HepG2 (cell line): Measurements from ENCODE around the gene LSM2. TPM values are rescaled to one million over a fixed set of nuclear protein-coding genes. Genes with fewer than 3 reads are reported as not detected.

ENCODE experiments used
- ATF5 ChIP-seq: sonication (generic); formaldehyde crosslinking; IDR thresholded peaks from 2 replicates; pipeline ENCODE4 v1.4.0; 2020; ENCODE audit warnings: mild to moderate bottlenecking, low read depth, missing genetic modification reagents
- CENPX ChIP-seq: sonication (generic); formaldehyde crosslinking; IDR thresholded peaks from 2 replicates; pipeline ENCODE4 v1.9.0; 2021; ENCODE audit warnings: mild to moderate bottlenecking, missing genetic modification reagents, moderate library complexity
- DNMT1 ChIP-seq: sonication (generic); formaldehyde crosslinking; IDR thresholded peaks from 2 replicates; pipeline ENCODE4 v1.5.1; 2020; ENCODE audit warnings: mild to moderate bottlenecking, missing genetic modification reagents
- DRAP1 ChIP-seq: IDR thresholded peaks from 2 replicates; pipeline ENCODE4 v1.6.1; 2016; ENCODE audit warnings: missing genetic modification reagents, missing compliant biosample characterization
- IKZF1 ChIP-seq: fragments of 450-650 bp; IDR thresholded peaks from 2 replicates; pipeline ENCODE4 v1.7.1; 2016
- IRF2 ChIP-seq: IDR thresholded peaks from 2 replicates; pipeline ENCODE4 v1.6.1; 2018; ENCODE audit warnings: missing genetic modification reagents, missing compliant biosample characterization
- IRF9 ChIP-seq: sonication (generic); formaldehyde crosslinking; IDR thresholded peaks from 2 replicates; pipeline ENCODE4 v1.8.0; 2022; ENCODE audit warnings: missing genetic modification reagents, mild to moderate bottlenecking, borderline replicate concordance
- JUNB ChIP-seq: sonication (generic); formaldehyde crosslinking; IDR thresholded peaks from 2 replicates; pipeline ENCODE4 v1.8.0; 2022; ENCODE audit warnings: missing genetic modification reagents, mild to moderate bottlenecking, borderline replicate concordance
- SIN3B ChIP-seq: fragments of 150-350 bp; IDR thresholded peaks from 2 replicates; pipeline ENCODE4 v1.6.1; 2014; ENCODE audit warnings: low read length
- SIX1 ChIP-seq: sonication (generic); formaldehyde crosslinking; IDR thresholded peaks from 2 replicates; pipeline ENCODE4 v1.4.0; 2020; ENCODE audit warnings: missing genetic modification reagents, borderline replicate concordance
- SKIL ChIP-seq: sonication (generic); formaldehyde crosslinking; IDR thresholded peaks from 2 replicates; pipeline ENCODE4 v1.8.0; 2022; ENCODE audit warnings: missing genetic modification reagents, mild to moderate bottlenecking, moderate library complexity, borderline replicate concordance
- THAP11 ChIP-seq: IDR thresholded peaks from 2 replicates; pipeline ENCODE4 v1.6.1; 2016; ENCODE audit warnings: missing biosample characterization, missing genetic modification reagents
- TRIM22 ChIP-seq: fragments of 450-650 bp; IDR thresholded peaks from 2 replicates; pipeline ENCODE4 v1.6.1; 2017
- ZBTB26 ChIP-seq: IDR thresholded peaks from 2 replicates; pipeline ENCODE4 v1.6.1; 2016; ENCODE audit warnings: missing compliant biosample characterization, missing genetic modification reagents, borderline replicate concordance
- ZMAT3 ChIP-seq: sonication (generic); formaldehyde crosslinking; conservative IDR thresholded peaks from 2 replicates; pipeline ENCODE4 v1.7.0; 2021; ENCODE audit warnings: missing genetic modification reagents
- ZNF512B ChIP-seq: sonication (generic); formaldehyde crosslinking; IDR thresholded peaks from 2 replicates; pipeline ENCODE4 v1.5.1; 2020; ENCODE audit warnings: missing genetic modification reagents, mild to moderate bottlenecking, borderline replicate concordance
- ZNF564 ChIP-seq: sonication (generic); formaldehyde crosslinking; IDR thresholded peaks from 2 replicates; pipeline ENCODE4 v1.8.1; 2023; ENCODE audit warnings: mild to moderate bottlenecking, missing genetic modification reagents
- ZNF737 ChIP-seq: sonication (generic); formaldehyde crosslinking; IDR thresholded peaks from 2 replicates; pipeline ENCODE4 v1.5.0; 2020; ENCODE audit warnings: missing genetic modification reagents, mild to moderate bottlenecking, borderline replicate concordance
- ZNF883 ChIP-seq: sonication (generic); formaldehyde crosslinking; IDR thresholded peaks from 2 replicates; pipeline ENCODE4 v1.5.1; 2020; ENCODE audit warnings: mild to moderate bottlenecking, missing genetic modification reagents; ENCODE audit errors: not compliant biosample characterization
- polyA plus RNA-seq, 8 experiments: library from polyadenylated mRNA; depleted of rRNA in 3 of 8; stranded (reverse) in 7 of 8; unstranded in 1 of 8; fragments of >200 nt; fragmentation: Illumina TruSeq in 4 of 8; extraction: Trizol in 4 of 8; gene quantifications; 2 replicates each; pipeline versions ENCODE4 v1.2.1 to v1.2.3, GENCODE V29; 2011 to 2016; ENCODE audit warnings: low read depth in 4 of 8, missing spikeins in 1 of 8, mixed read lengths in 1 of 8; ENCODE audit not compliant: insufficient read depth in 1 of 8
- total RNA-seq, 5 experiments: library from RNA; depleted of rRNA; stranded (reverse); fragments of >200 nt; fragmentation: Illumina TruSeq; extraction: Trizol; gene quantifications; 2 replicates each; pipeline ENCODE4 v1.2.3, GENCODE V29; 2016; ENCODE audit warnings: low read depth in 1 of 5

Gene LSM2
- total and polyA plus RNA-seq, 2 of the 13 experiments (the other 11 are each of a cell fraction or from before 2014, with no cell fraction given) = 69.4 to 90.5 TPM

GRCh38 chr6:31765910-31766794 lies 40.6 kb downstream of the LSM2 start (continued):
- TF ChIP-seq IKZF1 (no peak), TRIM22 (no peak), IRF2 (CRISPR knock-in tag) (no peak; the same call in 1 of the 2 replicates), ZNF737 (CRISPR knock-in tag) (no peak), SIX1 (no peak), CENPX (CRISPR knock-in tag) (no peak), ATF5 (CRISPR knock-in tag) (no peak), DNMT1 (CRISPR knock-in tag) (no peak), SKIL (CRISPR knock-in tag) (no peak), ZNF564 (CRISPR knock-in tag) (no peak), DRAP1 (peak; percentile 94), ZMAT3 (CRISPR knock-in tag) (no peak), JUNB (CRISPR knock-in tag) (no peak), ZNF512B (CRISPR knock-in tag) (no peak; the same call in 1 of the 2 replicates), ZBTB26 (CRISPR knock-in tag) (peak; percentile 34), SIN3B (no peak), THAP11 (peak; percentile 38; the same call in 1 of the 2 replicates), IRF9 (CRISPR knock-in tag) (no peak), ZNF883 (CRISPR knock-in tag) (peak; percentile 94)
